Activated CD4-positive, alpha-beta T cell treated with anti-CD3 and anti-CD28 coated beads for 36 hours (primary cell): ENCODE measurements around the gene TSKU. TPM values are rescaled to one million over a fixed set of nuclear protein-coding genes. Genes with fewer than 3 reads are reported as not detected.

ENCODE experiments used
- ATAC-seq: fragments of 200-7000 bp; cut with Tn5 transposase; one replicate; pipeline ENCODE4 v1.10.0; 2021; ENCODE audit warnings: mild to moderate bottlenecking, moderate library complexity
- CTCF ChIA-PET: fragments of 350-600 bp; sonication (Branson Sonifier 250); formaldehyde crosslinking; loops from one replicate; lab custom pipeline; 2021; ENCODE audit warnings: antibody characterized with exemption; lab: Charles Lee
- POLR2A ChIA-PET: fragments of 350-600 bp; sonication (Branson Sonifier 250); formaldehyde crosslinking; loops from one replicate; lab custom pipeline; 2021; ENCODE audit warnings: antibody characterized with exemption, inconsistent platforms; lab: Charles Lee
- DNase-seq: peaks from one replicate; pipeline ENCODE4 v3.0.0-alpha.2; 2020
- H3K27ac Mint-ChIP-seq: one replicate; pipeline ENCODE4 v1.8.0; 2021; ENCODE audit warnings: mixed read lengths
- H3K27me3 Mint-ChIP-seq: one replicate; pipeline ENCODE4 v1.8.0; 2021; ENCODE audit warnings: mixed read lengths
- H3K36me3 Mint-ChIP-seq: one replicate; pipeline ENCODE4 v1.8.0; 2021; ENCODE audit warnings: low read depth, mixed read lengths
- H3K4me1 Mint-ChIP-seq: one replicate; pipeline ENCODE4 v1.8.0; 2021; ENCODE audit warnings: mixed read lengths
- H3K4me3 Mint-ChIP-seq: one replicate; pipeline ENCODE4 v1.8.0; 2021; ENCODE audit warnings: mild to moderate bottlenecking, moderate library complexity, mixed read lengths
- H3K9me3 Mint-ChIP-seq: one replicate; pipeline ENCODE4 v1.8.0; 2021; ENCODE audit warnings: low read depth, mixed read lengths
- intact Hi-C, 2 experiments: fragments of 100-400 bp; cut with DNase I in 1 of 2; cut with micrococcal nuclease in 1 of 2; formaldehyde crosslinking; loops; one replicate each; pipeline versions ENCODE4 v1.14.2 to v1.15.1; 2022 to 2024; cut with DNase I, micrococcal nuclease
- total RNA-seq, 2 experiments: library from RNA; stranded (reverse); gene quantifications; one replicate each; pipeline ENCODE4 v1.2.3, GENCODE V29; 2021

The TSKU gene
- total RNA-seq, 2 experiments from 2014 or later = 8.0 to 8.3 TPM

DNA sequence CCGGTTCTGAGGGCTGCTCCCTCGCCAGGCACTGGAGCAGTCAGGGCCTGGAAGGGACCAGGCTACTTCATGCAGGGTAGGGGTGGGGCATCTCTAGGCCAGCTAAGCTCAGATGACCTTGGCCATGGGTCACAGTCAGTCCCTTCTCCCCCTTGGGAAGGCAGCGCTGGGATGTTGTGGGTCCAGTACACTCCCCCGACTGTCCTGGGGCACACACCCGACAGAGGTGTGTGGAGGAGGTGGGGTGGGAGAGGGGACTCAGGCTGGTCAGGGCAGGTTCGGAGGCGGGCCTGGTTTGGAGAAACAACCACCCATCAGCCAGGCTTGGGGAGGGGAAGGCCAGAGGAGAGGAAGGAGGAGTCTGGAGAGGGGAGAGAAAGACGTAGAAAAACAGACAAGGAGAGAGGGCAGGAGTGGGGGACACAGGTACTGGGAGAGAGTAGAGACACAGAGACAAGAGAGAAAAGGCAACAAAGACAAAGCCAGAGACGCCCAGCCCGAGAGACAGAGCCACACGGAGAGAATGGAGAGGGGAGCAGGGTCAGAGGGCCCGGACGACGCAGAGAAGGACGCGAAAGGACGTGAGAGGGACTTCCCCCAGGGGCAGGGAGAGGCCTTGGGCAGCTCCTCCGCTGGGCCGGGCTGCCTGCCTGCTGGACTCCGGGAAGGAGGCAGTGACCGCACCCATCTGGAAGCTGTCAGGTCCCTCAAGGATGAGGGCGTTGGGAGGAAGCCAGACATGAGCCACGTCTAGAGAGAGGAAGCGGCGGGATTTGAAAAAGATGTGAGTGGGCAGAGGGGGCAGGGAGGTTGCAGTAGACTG is 30.6 kb upstream of the TSKU start:
- ChIA-PET POLR2A (no interaction called here), CTCF (interaction anchor here (0.6 kb wide), 1 partner anchor 82 kb away, joined by 3 read pairs; no protein-coding TSS in a partner anchor)
- H3K9me3 Mint-ChIP-seq = no peaks in the 10 kb centered on the region
- H3K27ac Mint-ChIP-seq = no peak overlapping the region
- H3K36me3 Mint-ChIP-seq = no peaks in the 10 kb centered on the region
- no peak overlapping the region for H3K4me3 Mint-ChIP-seq
- no peaks in the 10 kb centered on the region for H3K4me1 Mint-ChIP-seq
- intact Hi-C loops = no loop called here
- ATAC-seq (no peak), DNase-seq (no peak)
- peaks cover 2% of the 10 kb centered on the region for H3K27me3 Mint-ChIP-seq

DNA sequence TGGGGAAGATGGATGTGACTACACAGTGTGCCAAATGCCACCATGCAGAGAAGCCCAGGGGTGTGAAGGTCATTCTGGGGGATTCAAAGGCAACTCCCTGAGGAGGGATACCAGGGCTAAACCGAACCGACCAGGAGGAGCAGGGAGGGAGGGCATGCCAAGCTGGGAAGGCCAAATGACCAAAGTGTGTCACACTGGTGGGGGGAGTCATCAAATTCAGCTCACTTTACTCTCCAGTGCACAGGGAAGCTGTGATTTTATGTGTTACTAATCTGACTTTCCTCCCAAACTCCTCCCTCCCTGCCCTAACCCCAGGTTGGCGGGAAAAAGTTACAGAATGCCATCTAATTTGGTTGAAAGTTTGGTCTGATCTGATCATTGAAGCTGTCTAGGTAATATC is 29.7 kb upstream of the TSKU start:
- H3K9me3 Mint-ChIP-seq = no peaks in the 10 kb centered on the region
- intact Hi-C loops = no loop called here
- peaks cover 2% of the 10 kb centered on the region for H3K27me3 Mint-ChIP-seq
- no peak for ATAC-seq
- no peak overlapping the region for H3K4me3 Mint-ChIP-seq
- H3K27ac Mint-ChIP-seq = no peak overlapping the region
- CTCF ChIA-PET = interaction anchor here (1.2 kb wide), 1 partner anchor 44 kb away, joined by 3 read pairs; no protein-coding TSS in a partner anchor
- H3K4me1 Mint-ChIP-seq = no peaks in the 10 kb centered on the region
- POLR2A ChIA-PET = no interaction called here
- DNase-seq = no peak
- no peaks in the 10 kb centered on the region for H3K36me3 Mint-ChIP-seq

DNA sequence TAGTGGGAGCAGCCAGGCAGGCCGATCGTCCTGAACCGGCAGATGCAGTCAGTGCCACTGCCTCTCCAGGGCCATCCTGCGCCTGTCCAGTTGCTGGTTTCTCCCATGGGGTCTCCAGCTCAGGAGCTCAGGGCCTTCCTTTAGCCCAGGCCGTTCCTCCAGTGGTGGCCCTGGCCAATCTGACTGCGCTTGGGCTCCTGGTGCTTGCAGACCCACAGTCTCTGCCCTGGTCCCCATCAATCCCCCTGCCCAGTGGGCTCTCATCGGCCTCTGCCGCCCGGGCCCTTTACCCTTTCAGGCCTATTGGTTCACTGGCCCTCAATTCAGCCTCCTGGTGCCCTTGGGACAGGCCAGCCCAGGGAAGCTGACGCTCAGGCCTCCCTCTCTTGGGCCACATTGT is 29.2 kb upstream of the TSKU start:
- ATAC-seq = no peak
- CTCF ChIA-PET = interaction anchor here (1.2 kb wide), 1 partner anchor 44 kb away, joined by 3 read pairs; no protein-coding TSS in a partner anchor
- H3K4me1 Mint-ChIP-seq = no peaks in the 10 kb centered on the region
- H3K27me3 Mint-ChIP-seq = peaks cover 2% of the 10 kb centered on the region
- no peak for DNase-seq
- H3K27ac Mint-ChIP-seq = no peak overlapping the region
- H3K9me3 Mint-ChIP-seq = no peaks in the 10 kb centered on the region
- H3K4me3 Mint-ChIP-seq = no peak overlapping the region
- no peaks in the 10 kb centered on the region for H3K36me3 Mint-ChIP-seq
- intact Hi-C loops = no loop called here
- POLR2A ChIA-PET = no interaction called here

DNA sequence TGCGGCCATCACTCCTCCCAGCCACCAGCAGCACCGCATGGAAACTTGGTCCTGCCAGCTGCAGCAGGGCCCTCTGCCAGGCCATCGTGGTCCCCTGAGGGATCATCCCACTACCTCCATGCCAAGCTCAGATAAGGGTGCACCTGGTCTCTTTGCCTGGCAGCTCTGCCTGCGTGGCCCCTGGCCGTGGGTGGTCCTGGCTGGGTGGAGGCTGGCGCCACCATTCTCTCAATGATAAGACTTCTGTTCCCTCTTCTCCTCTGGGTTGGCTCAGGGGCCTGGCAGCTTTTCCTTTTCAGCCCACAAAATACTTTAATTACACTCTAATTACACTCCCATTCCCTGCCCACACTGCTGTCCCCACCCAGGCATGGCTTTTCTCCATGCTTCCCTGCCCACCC is 26.8 kb upstream of the TSKU start:
- H3K36me3 Mint-ChIP-seq = no peaks in the 10 kb centered on the region
- DNase-seq = no peak
- ChIA-PET CTCF (interaction anchor here (0.6 to 1.0 kb wide), 2 partner anchors 64 to 164 kb away, joined by 3 read pairs; no protein-coding TSS in a partner anchor), POLR2A (no interaction called here)
- ATAC-seq = no peak
- no peak overlapping the region for H3K4me3 Mint-ChIP-seq
- H3K9me3 Mint-ChIP-seq = no peaks in the 10 kb centered on the region
- intact Hi-C loops = no loop called here
- H3K27me3 Mint-ChIP-seq = peaks cover 2% of the 10 kb centered on the region
- no peaks in the 10 kb centered on the region for H3K4me1 Mint-ChIP-seq
- H3K27ac Mint-ChIP-seq = no peak overlapping the region

DNA sequence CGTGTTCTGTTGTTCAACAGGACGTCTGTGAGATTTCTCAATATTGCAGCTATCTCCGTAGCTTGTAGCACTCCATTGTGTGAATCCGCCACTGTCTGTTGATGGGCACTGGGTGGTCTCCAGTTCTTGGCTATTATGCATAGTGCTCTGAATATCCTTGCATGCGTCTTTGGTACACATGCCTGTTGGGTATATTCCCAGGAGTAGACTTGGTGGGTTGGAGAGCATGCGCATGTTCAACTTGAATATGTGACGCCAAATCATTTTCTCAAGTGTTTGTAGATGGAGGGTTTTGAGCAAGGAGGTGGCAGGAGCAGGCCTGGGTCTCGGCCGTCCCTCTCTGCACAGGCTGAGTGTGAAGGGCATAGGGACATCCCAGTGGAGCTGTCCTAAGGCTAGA is 24.8 kb upstream of the TSKU start:
- Mint-ChIP-seq H3K4me3 (no peak overlapping the region), H3K4me1 (no peaks in the 10 kb centered on the region), H3K36me3 (no peaks in the 10 kb centered on the region), H3K27me3 (no peaks in the 10 kb centered on the region), H3K27ac (no peak overlapping the region), H3K9me3 (no peaks in the 10 kb centered on the region)
- DNase-seq = no peak
- no peak for ATAC-seq
- POLR2A ChIA-PET = no interaction called here
- intact Hi-C loops = no loop called here
- CTCF ChIA-PET = no interaction called here

DNA sequence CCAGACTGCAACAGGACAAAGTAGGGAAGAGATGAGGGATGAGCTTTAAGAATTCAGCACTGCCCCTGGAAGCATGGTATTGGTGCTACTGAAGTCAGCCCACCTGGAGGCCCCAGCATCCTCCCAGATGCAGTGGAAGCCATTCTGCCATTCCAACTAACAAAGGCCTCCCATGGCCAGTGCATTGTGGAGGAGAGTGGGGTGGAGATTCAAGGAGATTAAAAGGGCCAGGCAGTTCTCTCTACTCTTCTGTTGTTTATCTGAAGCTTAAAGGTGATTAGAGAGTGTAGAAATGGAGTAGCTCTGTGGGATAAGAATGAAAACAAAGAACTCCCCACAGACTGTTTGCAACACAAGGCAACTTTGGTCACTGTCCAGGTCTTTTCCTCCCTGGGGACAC is 24.1 kb upstream of the TSKU start:
- ATAC-seq (no peak), DNase-seq (no peak)
- CTCF ChIA-PET = interaction anchor here (0.7 to 1.6 kb wide), 2 partner anchors 25 to 37 kb away, joined by 3 to 5 read pairs; no protein-coding TSS in a partner anchor
- intact Hi-C loops = no loop called here
- no peaks in the 10 kb centered on the region for H3K4me1 Mint-ChIP-seq
- H3K27ac Mint-ChIP-seq = no peak overlapping the region
- H3K4me3 Mint-ChIP-seq = no peak overlapping the region
- no peaks in the 10 kb centered on the region for H3K9me3 Mint-ChIP-seq
- POLR2A ChIA-PET = no interaction called here
- no peaks in the 10 kb centered on the region for H3K27me3 Mint-ChIP-seq
- no peaks in the 10 kb centered on the region for H3K36me3 Mint-ChIP-seq

DNA sequence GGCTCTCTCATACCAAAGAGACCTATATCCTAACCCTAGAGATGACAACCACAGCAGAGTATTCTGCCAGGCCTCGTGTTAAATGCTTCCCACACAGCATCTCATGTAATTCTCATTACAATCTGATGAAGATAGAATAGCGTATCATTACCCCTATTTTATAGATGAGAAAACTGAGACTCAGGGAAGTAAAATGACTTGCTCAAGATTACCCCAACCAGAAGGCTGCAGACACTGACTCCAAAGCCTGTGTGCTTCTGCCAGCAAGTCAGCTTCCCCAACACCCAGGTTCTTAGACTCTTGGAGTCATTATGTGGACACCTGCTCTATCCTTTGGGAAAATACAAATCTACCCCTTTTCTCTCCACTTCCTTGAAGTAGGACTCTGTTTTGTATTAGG is 23.6 kb upstream of the TSKU start:
- ChIA-PET POLR2A (no interaction called here), CTCF (interaction anchor here (0.7 to 1.6 kb wide), 2 partner anchors 25 to 37 kb away, joined by 3 to 5 read pairs; no protein-coding TSS in a partner anchor)
- no peaks in the 10 kb centered on the region for H3K9me3 Mint-ChIP-seq
- no peaks in the 10 kb centered on the region for H3K4me1 Mint-ChIP-seq
- intact Hi-C loops = no loop called here
- no peaks in the 10 kb centered on the region for H3K27me3 Mint-ChIP-seq
- H3K27ac Mint-ChIP-seq = no peak overlapping the region
- H3K36me3 Mint-ChIP-seq = no peaks in the 10 kb centered on the region
- ATAC-seq (no peak), DNase-seq (no peak)
- no peak overlapping the region for H3K4me3 Mint-ChIP-seq

DNA sequence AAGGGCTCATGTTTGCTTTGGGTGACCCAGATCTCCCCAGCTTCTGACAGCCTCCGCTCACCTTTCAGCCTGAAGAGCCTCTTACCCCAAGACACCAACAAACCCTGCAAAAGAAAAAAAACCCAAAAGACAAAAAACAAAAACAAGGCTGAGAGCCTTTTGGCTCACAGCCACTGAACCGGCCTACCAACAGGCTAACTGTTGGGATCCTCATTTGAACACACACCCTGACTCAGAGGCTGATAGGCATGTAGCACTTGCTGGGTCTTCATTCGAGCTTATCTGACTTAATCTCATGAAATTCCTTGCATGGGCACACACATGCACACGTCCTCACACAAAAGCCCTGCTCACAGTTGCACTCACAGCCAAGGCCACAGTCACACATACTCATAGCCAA is 22.9 kb upstream of the TSKU start:
- no peaks in the 10 kb centered on the region for H3K27me3 Mint-ChIP-seq
- no peak for ATAC-seq
- no peaks in the 10 kb centered on the region for H3K4me1 Mint-ChIP-seq
- ChIA-PET CTCF (interaction anchor here (1.6 kb wide), 1 partner anchor 38 kb away, joined by 5 read pairs; no protein-coding TSS in a partner anchor), POLR2A (interaction anchor here (0.8 kb wide), 1 partner anchor 18 kb away, joined by 3 read pairs; no protein-coding TSS in a partner anchor)
- no peak for DNase-seq
- H3K36me3 Mint-ChIP-seq = no peaks in the 10 kb centered on the region
- H3K27ac Mint-ChIP-seq = no peak overlapping the region
- no peak overlapping the region for H3K4me3 Mint-ChIP-seq
- H3K9me3 Mint-ChIP-seq = no peaks in the 10 kb centered on the region
- intact Hi-C loops = no loop called here

DNA sequence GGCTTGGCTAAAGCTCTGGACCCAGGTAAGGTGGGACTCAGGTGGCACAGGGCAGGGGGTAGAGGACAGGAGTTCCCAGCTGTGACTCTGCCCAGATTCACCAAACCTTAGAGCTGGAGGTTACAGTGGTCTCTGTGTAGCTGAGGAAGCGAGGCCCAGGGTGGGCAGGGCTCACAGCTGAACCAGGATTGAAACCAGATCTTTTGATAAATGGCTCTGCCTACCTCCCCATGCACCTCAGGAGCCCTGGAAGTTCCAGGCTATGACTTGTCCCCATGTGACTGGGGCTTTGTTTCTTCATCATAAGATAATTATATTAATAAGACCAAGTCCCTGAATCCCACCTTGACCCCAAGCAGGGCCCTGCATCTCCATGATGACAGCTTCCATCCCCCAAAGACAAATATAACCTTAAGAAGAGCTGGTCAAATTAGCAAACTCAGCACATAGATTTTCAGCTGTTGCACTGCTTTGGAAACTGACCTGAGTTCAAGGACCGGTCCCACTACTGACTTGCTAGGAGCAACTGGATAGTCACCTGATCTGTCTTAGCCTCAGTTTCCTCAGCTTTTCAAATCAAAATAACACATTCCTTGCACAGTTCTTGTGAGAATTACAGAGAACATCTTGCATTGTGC is 21.3 kb upstream of the TSKU start:
- ChIA-PET POLR2A (interaction anchor here (0.6 kb wide), 1 partner anchor 13 kb away, joined by 3 read pairs; no protein-coding TSS in a partner anchor), CTCF (interaction anchor here (1.3 to 1.4 kb wide), 2 partner anchors 38 kb away, joined by 4 read pairs; no protein-coding TSS in a partner anchor)
- intact Hi-C loops = no loop called here
- no peak overlapping the region for H3K4me3 Mint-ChIP-seq
- H3K9me3 Mint-ChIP-seq = no peaks in the 10 kb centered on the region
- no peaks in the 10 kb centered on the region for H3K4me1 Mint-ChIP-seq
- DNase-seq (no peak), ATAC-seq (no peak)
- H3K36me3 Mint-ChIP-seq = no peaks in the 10 kb centered on the region
- H3K27me3 Mint-ChIP-seq = no peaks in the 10 kb centered on the region
- no peak overlapping the region for H3K27ac Mint-ChIP-seq

DNA sequence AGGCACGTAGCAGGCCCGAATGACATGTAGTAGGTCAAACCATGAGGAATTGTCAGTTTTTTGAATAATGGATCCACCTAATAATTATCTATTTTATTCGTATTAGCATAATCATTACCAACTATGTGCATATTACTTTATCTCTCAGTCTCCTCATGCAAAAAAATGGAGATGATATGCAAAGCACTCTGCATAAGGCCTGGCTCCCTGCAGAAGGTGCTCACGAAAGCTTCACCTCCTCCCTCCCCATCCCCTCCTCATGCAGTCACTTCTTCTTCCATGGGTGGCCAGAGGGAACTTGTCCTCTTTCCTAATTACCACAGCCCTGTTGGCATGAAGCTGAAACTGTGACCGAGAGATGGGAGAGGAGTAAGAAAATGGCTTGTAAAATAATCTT is 20.8 kb upstream of the TSKU start:
- Mint-ChIP-seq H3K36me3 (no peaks in the 10 kb centered on the region), H3K27ac (no peak overlapping the region), H3K27me3 (no peaks in the 10 kb centered on the region), H3K4me1 (no peaks in the 10 kb centered on the region), H3K4me3 (no peak overlapping the region), H3K9me3 (no peaks in the 10 kb centered on the region)
- intact Hi-C loops = no loop called here
- no peak for DNase-seq
- ChIA-PET CTCF (interaction anchor here (0.7 kb wide), 1 partner anchor 37 kb away, joined by 3 read pairs; no protein-coding TSS in a partner anchor), POLR2A (no interaction called here)
- ATAC-seq = no peak

DNA sequence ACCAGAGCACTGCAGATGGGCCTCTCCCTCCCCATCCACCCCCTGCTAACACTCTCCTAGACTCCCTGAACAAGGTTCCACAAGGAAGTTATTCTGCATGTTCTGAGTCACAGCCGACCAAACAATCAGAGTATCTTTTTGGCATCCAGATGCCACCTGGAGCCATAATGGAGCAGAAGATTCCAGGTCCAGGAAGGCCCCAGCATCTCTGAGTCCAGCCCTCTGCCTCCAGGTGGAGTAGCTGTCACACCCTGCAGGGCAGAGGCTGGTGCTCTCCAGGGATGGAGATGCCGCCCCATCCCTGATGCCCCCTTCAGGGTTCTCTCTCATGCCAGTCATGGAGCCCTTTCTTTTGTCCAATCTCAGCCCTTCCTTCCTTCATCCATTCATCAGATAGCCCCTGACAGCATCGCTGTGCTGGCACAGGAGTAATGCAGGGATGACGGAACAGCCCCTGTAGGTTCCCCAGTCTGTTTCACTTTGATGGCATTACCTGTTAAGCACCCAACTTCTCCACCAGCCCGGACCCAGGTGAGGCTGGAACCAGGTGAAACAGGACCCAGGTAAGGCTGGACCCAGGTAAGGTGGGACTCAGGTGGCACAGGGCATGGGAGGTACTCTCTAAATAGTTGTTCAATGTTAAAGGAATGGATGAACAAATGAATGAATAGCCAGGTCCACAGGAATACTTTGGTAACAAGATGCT is 20.1 kb upstream of the TSKU start:
- ATAC-seq (no peak), DNase-seq (no peak)
- intact Hi-C loops = no loop called here
- Mint-ChIP-seq H3K4me1 (peaks cover 3% of the 10 kb centered on the region), H3K4me3 (no peak overlapping the region), H3K36me3 (no peaks in the 10 kb centered on the region), H3K9me3 (no peaks in the 10 kb centered on the region), H3K27me3 (no peaks in the 10 kb centered on the region), H3K27ac (no peak overlapping the region)
- ChIA-PET CTCF (interaction anchor here (0.6 to 0.7 kb wide), 3 partner anchors 38 to 441 kb away, joined by 3 read pairs; no protein-coding TSS in a partner anchor), POLR2A (no interaction called here)
